Peyer's patch (tissue), 4 donors: ENCODE results near the gene URAD.
"Not testable (repeated sequence)": the region's sequence is repeated elsewhere in the genome, so short reads cannot be mapped to it uniquely, and the experiment has no call there.

Experiments used
- CTCF ChIP-seq, 6 experiments: fragments of 450-650 bp in 4 of 6; fragments of 200-600 bp in 2 of 6; sonication (generic) in 1 of 6; IDR thresholded peaks; one replicate each; pipeline ENCODE4 v1.5.1; 2017 to 2019; ENCODE audit warnings: antibody characterized with exemption in 6 of 6, mild to moderate bottlenecking in 3 of 6, moderate library complexity in 1 of 6
- POLR2A ChIP-seq, 2 donors: fragments of 450-650 bp; IDR thresholded peaks; one replicate each; pipeline ENCODE4 v1.5.1; 2017; ENCODE audit warnings: antibody characterized with exemption in 2 of 2, mild to moderate bottlenecking in 2 of 2, moderate library complexity in 2 of 2

GRCh38 chr13:27964206-27964605, 24.3 kb downstream of the URAD start:
- not testable (repeated sequence) for TF ChIP-seq CTCF, POLR2A (IDR thresholded peaks at IDR 0.05)
